ENCODE measurements around the gene IRF2BP1.
"Not testable (repeated sequence)": the region's sequence is repeated elsewhere in the genome, so short reads cannot be mapped to it uniquely, and the experiment has no call there.

IRF2BP1 gene

DNA sequence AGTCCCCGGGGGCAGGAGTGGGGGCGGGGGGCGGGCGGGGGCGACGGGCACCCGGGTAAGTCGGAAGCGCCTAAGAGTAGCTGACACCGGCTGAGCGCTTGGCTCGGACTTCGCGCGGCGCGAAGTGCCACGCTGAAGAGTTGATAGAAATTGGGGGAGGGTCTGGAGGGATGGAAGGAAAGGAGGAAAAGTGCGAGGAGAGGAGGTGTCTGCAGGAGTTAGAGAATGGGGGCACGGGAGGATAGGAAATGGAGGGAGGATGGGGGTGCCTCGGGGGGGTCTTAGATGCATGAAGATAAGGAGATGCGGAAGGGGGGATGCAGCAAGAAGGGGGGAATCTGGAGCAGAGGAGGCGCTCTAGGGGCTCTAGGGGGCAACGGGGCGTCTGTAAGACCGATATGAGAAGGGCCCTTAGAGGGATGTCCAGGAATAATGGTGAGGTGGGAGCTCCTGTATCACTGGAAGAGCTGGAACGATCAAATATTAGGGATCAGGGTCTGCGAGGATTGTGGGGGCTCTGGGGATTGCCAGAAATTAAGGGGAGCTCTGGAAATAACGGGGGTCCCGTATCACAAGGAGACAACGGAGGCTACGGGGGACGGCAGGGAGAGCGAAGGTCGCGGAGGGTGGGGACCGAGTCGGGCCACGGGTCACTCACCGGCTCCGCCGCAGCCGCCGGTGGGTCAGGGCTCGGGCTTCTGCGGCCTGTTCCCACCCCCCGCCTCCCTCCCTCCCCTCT, 16.1 kb upstream of the IRF2BP1 start, which contains the start of gene MYPOP:
Gene MYPOP (minus strand): TSS at position 702 of the 739 bp plus-strand sequence. CDS start 840 bp downstream, outside the sequence.
- no peak for DNase-seq

- no peak for DNase-seq
Measured at GRCh38 chr19:45901432-45901911, 15.5 kb upstream of the IRF2BP1 start.

DNA sequence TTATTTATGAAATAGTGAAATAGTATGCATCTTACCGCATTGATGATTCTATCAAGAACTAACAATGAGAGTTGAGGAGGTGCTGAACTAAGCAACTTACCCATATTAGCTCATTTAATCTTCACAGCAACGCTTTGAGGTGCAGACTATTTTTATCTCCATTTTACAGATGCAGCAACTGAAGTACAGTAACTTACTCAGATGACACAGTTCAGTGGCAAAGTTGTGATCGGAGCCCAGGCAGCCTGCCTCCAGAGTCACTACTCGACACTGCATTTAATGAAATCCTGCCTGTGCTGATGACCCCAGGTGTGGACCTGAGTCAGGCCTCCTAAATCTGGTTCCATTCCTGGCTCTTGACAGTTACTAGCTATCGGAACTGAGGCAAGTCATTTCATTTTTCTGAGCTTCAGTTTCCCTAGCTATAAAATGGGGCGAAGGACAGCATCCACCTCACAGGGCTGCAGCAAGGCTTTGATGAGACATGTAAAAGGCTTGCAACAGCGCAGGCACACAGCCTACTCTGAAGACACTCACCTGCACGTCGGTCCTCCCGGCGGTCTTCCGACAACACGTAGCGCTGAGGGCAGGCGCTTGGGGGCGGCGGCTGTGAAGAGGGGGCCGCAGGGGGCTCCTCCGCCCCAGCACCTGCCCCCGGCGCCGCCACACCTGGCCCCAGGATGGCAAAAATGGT, 14.9 kb upstream of the IRF2BP1 start:
- no peak for DNase-seq

DNA sequence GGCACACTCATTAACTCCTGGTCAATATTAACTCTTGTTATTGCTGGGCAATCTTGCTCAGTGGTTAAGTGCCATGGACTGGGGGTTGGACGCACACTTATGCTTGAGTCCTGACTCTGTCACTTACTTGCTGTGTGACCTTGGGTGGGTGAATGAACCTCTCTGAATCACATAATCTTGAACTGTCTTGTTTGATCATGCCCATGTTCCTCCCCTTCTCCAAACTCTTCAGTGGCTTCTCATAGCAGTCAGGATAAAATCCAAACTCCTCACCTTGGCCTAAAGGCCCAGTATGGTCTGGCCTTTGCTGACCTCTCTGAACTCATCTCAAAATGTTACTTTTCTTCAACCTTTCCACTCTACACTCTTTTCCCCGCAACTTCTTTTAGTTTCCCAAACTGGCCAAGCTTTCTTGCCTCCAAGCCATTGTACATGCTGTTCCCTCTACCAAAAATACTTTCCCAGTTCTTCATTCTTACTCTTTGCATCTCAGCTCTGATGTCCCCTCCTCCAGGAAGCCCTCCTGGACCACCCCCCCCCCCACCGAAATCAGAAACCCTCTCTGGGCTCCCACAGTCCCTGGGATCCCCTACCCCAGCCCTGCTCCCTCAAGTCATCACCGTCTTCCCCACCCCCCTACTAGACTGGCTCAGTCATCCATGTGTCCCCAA, 14.1 kb upstream of the IRF2BP1 start:
- no peak for DNase-seq

DNA sequence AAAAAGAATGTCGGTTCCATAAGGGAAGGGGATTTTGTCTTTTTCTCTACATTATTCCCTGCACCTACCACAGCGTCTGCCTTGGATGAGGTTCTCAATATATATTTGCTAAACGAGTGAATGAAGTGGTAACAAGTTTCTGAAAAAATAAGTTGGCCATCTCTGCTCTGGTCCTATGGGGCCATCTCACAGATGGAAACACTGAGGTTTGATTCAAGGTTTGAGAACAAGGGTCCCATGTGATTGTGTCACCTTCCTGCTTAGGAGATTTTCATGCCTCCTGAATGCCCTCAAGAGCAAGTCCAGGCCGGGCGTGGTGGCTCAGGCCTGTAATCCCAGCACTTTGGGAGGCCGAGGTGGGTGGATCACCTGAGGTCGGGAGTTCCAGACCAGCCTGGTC, 13.3 kb upstream of the IRF2BP1 start:
- no peak for DNase-seq

DNA sequence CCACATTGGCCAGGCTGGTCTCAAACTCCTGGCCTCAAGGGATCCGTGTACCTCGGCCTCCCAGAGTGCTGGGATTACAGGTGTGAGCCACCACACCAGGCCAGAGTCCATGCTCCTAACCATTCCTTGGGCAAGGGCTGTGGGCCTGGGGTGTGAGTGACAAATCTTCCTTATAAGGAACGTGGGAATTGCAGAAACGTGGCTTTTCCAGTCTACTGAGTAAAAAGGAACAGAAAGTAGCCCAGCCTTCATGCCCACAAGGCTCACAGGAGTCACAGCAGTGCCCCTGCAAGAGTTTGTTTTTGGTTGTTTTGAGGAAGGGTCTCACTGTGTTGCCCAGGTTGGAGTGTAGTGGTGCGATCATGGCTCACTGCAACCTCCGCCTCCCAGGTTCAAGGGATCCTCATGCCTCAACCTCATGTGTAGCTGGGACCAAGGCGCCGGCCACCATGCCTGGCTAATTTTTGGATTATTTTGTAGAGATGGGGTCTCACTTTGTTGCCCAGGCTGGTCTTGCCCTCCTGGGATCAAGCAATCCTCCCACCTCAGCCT, 11.4 kb upstream of the IRF2BP1 start:
- no peak for DNase-seq

DNA sequence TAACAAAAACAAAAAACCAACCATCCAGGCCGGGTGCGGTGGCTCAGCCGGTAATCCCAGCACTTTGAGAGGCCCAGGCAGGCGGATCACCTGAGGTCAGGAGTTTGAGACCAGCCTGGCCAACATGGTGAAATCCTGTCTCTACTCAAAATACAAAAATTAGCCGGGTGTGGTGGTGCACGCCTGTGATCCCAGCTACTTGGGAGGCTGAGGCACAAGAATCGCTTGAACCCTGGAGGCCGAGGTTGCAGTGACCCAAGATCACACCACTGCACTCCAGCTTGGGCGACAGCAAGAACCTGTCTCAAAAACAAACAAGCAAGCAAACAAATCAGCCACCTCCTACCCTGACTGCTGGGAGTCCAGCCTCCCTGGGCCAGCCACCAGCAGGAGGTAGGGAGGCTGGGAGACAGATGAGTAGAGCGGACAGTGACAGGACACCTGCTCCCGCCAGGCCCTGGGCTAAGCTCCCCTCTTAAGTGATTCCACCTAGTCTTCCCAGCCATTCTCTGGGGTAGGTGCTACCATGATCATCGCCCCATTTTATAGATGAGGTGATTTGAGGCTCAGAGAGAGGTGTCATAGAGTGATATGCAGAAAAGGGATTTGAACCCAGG, 10.2 kb upstream of the IRF2BP1 start:
- not testable (repeated sequence) for DNase-seq

GRCh38 chr19:45895519-45895972, 9.6 kb upstream of the IRF2BP1 start:
- no peak for DNase-seq

DNA sequence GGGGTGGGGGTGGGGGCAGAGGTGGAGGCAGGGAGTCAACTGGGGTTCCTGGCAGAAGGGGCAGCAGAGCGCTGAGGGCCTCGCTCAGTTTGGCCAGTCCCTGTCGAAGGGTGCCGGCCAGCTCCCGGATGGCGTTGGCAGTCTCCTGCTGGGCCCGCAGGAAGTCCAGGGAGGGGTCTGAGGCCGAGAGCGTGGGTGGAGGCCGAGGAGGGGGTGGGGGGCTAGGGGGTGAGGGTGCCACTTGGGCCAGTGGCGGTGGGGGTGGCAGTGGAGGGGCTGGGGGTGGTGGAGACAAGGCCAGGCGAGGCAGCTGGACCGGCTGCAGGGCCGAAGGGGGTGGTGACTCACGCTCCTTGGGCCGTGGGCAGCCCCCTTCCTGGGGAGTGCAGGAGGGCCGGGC, 4.9 kb upstream of the IRF2BP1 start:
- DNase-seq: no peak

- DNase-seq: no peak
Measured at GRCh38 chr19:45889210-45889885, 3.4 kb upstream of the IRF2BP1 start.

- DNase-seq: no peak
Measured at GRCh38 chr19:45887200-45887710, 1.3 kb upstream of the IRF2BP1 start.

DNA sequence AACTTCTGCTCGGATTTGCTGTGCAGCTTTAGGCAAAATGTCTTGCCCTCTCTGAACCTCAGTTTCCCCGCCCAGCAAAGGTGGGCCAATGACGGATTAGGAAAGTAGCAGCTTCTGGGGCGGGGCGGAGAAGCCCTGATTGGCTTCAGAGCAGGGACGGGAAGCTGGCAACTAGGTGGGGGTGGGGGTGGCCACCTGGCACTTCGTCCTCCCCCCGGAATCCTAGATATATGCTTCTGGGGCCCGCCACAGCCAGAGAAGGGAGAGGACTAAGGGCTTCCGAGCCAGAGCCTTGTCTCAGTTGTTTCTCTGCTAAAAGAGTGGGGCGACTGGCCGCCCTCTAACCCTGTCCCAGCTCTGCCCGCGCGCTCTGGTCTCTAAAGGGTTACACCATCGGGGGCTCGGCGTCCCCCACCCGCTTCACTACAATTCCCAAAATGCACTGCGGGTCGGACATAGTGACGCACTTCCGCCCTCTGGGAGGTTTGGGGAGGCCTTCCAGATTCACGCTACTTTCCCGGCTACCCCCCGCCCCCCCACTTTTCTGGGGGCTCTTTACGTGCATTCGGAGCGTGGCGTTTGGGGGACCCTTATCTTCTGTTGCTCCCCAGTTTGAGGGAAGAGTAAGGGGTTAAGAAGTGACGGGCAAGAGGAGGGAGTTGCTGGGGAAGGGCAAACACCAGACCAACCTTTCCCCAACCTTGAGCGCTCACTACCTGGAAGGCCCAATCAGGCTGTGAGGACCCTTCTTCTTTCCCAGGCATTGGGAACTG, 672 bp upstream of the IRF2BP1 start:
- DNase-seq: peak; percentile 78 to 83

GRCh38 chr19:45884682-45885555, 1.0 kb downstream of the IRF2BP1 start:
- no peak for DNase-seq

DNA sequence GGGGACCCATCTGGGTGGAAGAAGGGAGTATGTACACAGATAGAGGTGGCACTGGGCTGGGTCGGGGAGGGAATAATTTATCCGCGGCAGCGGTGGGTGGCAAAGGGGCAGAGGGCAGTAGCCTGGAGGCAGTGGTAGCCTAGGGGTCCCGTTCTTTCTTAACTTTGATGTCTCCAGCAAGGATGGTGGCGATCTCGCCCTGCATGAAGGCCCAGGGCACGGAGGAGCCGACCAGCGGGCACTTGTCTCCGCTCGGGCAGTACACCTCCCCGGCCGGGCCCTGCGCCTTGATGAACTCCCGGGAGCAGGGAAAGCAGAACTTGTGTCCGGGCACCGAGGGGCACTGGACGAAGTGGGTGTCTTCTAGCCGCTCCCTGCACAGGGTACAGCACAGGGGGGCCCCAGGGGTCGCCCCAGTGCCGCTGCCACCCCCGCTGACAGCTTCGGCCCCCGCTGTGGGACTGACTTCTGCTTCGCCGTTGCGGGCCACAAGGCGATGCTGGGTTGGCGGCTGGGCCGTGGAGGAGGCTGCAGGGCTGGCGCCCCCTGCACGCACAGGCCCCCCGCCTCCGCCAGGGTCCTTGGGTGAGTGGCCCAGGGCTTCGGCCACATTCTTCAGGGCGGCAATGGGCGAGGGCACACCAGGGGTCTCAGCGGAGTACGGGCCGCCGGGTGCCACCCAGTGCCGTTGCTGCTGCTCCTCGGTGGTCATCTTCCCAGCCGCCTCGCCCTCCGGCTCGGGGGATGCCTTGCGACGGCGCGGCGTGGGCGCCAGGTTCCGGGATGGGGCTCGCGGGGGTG, 1.9 kb downstream of the IRF2BP1 start:
- DNase-seq: no peak

- DNase-seq: no peak
Measured at GRCh38 chr19:45883586-45883880, 2.4 kb downstream of the IRF2BP1 start.

- DNase-seq: peak; percentile 5 to 25
Measured at GRCh38 chr19:45882652-45883585, 3.0 kb downstream of the IRF2BP1 start.

DNA sequence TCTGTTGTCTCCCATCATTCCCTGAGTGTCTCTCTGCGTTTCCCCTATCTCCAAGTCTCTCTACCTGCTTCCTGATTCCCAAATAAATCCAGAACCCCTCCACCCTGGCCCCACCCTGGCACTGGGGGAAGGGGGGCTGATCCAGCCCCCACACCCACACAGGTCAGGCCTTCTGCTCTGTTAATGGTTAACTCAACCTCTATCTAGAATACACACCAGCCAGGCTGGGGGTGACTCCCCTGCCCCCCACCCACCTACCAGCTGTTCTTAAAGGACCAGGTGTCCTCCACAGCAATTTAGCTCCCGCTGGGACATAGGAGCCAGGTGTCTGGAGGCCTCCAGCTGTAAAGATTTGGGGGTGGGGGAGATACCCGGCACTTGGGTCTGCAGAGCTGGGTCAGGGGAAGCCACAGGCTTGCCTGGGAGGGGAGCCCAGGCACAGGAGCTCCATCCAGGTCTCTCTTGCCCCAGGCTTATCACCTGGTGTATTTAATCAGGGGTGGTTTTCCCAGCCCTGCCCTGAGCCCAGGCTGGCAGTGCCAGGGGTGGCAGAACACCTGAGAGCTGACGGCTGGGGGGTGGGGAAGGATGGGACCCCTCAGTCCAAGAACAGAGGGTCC, 3.9 kb downstream of the IRF2BP1 start:
- DNase-seq: no peak

Measured in NCI-H187 (cell line).